NT2/D1 (cell line): ENCODE data around the gene PRM3.

ENCODE experiments used
- DNase-seq: peaks from one replicate; pipeline ENCODE4 v3.0.0-alpha.2; 2011; ENCODE audit warnings: low read depth, low spot score
- H3K27me3 ChIP-seq: 2 replicates; pipeline ENCODE4 v1.6.0; 2011; ENCODE audit warnings: mild to moderate bottlenecking; ENCODE audit not compliant: insufficient read length, insufficient read depth
- H3K36me3 ChIP-seq: 2 replicates; pipeline ENCODE4 v1.6.1; 2011; ENCODE audit warnings: mild to moderate bottlenecking, low read length, mixed read lengths; ENCODE audit not compliant: insufficient read depth, insufficient read length
- H3K4me1 ChIP-seq: 2 replicates; pipeline ENCODE4 v1.5.1; 2011; ENCODE audit not compliant: insufficient read depth, insufficient read length
- H3K4me3 ChIP-seq: 2 replicates; pipeline ENCODE4 v1.5.1; 2011; ENCODE audit warnings: low read depth; ENCODE audit not compliant: insufficient read length
- H3K9ac ChIP-seq: 2 replicates; pipeline ENCODE4 v1.6.0; 2011; ENCODE audit warnings: low read depth; ENCODE audit not compliant: insufficient read length
- H3K9me3 ChIP-seq: 2 replicates; pipeline ENCODE4 v1.5.1; 2011; ENCODE audit warnings: mild to moderate bottlenecking, low read length; ENCODE audit not compliant: insufficient read depth
- SUZ12 ChIP-seq: IDR thresholded peaks from 2 replicates; pipeline ENCODE4 v1.6.1; 2011; ENCODE audit not compliant: insufficient read length, insufficient read depth; ENCODE audit errors: extremely low read depth
- YY1 ChIP-seq: IDR thresholded peaks from 2 replicates; pipeline ENCODE4 v1.6.1; 2011; ENCODE audit not compliant: insufficient read length, insufficient read depth
- ZNF274 ChIP-seq: IDR thresholded peaks from 2 replicates; pipeline ENCODE4 v1.6.1; 2011; ENCODE audit warnings: mild to moderate bottlenecking, low read depth, low read length

PRM3 gene

GRCh38 chr16:11278681-11279628, 5.5 kb upstream of the PRM3 start:
- Histone ChIP-seq H3K9me3 (peaks cover 3% of the 10 kb centered on the region; the same call in 1 of the 2 replicates), H3K4me1 (peaks cover 2% of the 10 kb centered on the region), H3K27me3 (no peaks in the 10 kb centered on the region), H3K36me3 (no peaks in the 10 kb centered on the region), H3K9ac (no peak overlapping the region), H3K4me3 (no peak overlapping the region)
- TF ChIP-seq YY1, result no peak
- TF ChIP-seq ZNF274, result no peak
- TF ChIP-seq SUZ12, result no peak
- DNase-seq, result no peak

GRCh38 chr16:11277607-11278337, 4.3 kb upstream of the PRM3 start:
- no peak for DNase-seq

DNA sequence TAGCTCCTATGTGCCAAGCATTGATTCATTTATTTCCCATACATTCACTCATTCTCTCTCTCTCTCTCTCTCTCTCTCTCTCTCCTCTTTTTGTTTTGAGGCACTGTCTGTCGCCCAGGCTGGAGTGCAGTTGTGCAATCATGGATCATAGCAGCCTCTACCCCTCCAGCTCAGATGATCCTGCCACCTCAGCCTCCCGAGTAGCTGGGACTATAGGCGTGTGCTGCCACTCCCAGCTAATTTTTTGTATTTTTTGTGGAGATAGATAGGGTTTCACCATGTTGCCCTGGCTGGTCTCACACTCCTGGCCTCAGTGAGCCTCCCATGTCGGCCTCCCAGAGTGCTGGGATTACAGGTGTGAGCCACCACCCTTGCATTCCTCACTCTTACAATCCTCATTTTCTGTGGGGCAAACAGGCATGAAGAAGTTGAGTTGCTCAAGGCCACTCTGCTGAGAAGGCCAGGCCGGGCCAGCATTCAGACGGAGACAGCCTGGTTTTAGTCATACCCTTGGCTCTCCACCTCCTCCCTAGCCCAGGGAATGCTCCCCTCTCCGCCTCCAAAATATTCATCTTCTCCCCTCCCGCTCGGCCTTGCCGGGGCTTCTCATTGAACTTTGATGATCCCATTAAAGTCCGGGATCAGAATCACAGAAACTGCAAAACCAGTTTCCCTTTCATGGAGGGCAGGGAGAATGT, 3.6 kb upstream of the PRM3 start:
- Histone ChIP-seq H3K9ac (no peak overlapping the region), H3K4me1 (peaks cover 14% of the 10 kb centered on the region), H3K27me3 (no peaks in the 10 kb centered on the region), H3K9me3 (peaks cover 3% of the 10 kb centered on the region; the same call in 1 of the 2 replicates), H3K36me3 (no peaks in the 10 kb centered on the region), H3K4me3 (no peak overlapping the region)
- DNase-seq, result no peak
- TF ChIP-seq YY1 (no peak), SUZ12 (no peak), ZNF274 (no peak)

More at GRCh38 chr16:11277607-11278337, 4.3 kb upstream of the PRM3 start:
- H3K4me1 ChIP-seq, result peaks cover 8% of the 10 kb centered on the region
- H3K4me3 ChIP-seq, result no peak overlapping the region
- peaks cover 3% of the 10 kb centered on the region; the same call in 1 of the 2 replicates for H3K9me3 ChIP-seq
- no peaks in the 10 kb centered on the region for H3K27me3 ChIP-seq
- TF ChIP-seq SUZ12 (no peak), YY1 (no peak), ZNF274 (no peak)
- H3K9ac ChIP-seq, result no peak overlapping the region
- no peaks in the 10 kb centered on the region for H3K36me3 ChIP-seq

DNA sequence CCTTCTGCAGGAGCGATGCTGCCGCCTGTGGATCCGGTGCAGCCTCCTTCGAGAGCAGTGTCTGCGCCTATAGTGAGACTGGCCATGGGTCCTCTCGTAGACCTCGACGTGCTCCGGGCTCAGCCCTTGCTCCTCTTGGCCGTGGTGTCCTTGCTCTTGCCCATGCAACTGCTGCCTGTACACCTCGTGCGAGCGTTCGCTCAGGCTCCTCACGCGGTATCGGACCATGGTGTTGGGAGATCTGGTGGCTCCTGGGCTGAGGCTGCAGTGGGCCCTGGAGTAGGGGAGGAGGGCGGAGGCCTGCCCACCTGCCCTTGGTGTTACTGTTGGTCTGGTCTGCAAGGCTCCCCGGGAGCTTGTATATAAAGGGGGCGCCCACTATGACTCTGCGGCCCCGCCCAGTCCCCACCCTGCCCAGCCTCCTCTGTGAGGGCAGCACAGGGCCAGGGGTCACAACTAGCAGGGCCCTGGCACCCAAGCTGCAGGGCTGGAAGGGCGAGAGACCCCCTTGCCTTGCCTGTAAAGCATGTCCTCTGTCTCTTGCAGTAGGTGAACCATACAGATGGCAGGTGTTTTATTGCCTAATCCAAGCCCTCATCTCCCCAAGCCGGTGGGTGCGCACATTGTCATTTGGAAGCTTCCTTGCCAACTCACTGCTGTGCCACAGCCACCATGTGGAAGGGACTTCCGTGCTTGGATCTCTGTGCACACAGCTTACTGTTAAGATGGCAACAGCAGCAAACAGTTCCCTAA, 2.9 kb upstream of the PRM3 start, which contains the start of gene PRM2:
PRM2 (minus strand) TSS at position 338 of the 753 bp plus-strand sequence; CDS start at position 228, 110 bp downstream.
- H3K9ac ChIP-seq, result no peak within 1 kb of the TSS
- H3K4me3 ChIP-seq, result no peak within 1 kb of the TSS
- TF ChIP-seq SUZ12, result no peak
- H3K4me1 ChIP-seq, result peaks cover 15% of the 10 kb centered on the region
- peaks cover 3% of the 10 kb centered on the region; the same call in 1 of the 2 replicates for H3K9me3 ChIP-seq
- H3K27me3 ChIP-seq, result no peaks in the 10 kb centered on the region
- DNase-seq, result no peak
- no peaks in the 10 kb centered on the region for H3K36me3 ChIP-seq

DNA sequence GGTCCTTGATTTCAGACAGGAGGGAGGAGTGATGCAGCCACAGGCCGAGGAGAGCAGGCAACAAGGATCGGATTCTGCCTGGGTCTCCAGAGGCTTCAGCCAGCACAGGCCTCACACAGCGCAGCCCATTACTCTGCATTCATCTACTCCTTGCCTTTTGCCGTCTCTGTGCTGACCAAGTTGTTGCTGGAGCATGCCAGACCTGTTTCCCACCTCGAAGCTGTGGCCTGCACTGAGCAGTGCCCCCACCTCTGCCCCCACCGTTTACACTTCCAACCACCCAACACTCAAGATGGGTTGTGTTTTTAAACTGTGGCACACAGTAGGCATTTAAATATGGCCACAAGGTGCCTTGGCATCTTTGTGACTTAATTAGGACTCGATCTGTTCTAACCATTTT, 1.5 kb upstream of the PRM3 start:
- Histone ChIP-seq H3K9me3 (peaks cover 3% of the 10 kb centered on the region; the same call in 1 of the 2 replicates), H3K27me3 (no peaks in the 10 kb centered on the region), H3K36me3 (no peaks in the 10 kb centered on the region), H3K4me1 (peaks cover 15% of the 10 kb centered on the region), H3K4me3 (no peak overlapping the region), H3K9ac (peak overlapping the region; percentile 23)
- TF ChIP-seq YY1 (no peak), SUZ12 (no peak), ZNF274 (no peak)
- no peak for DNase-seq

DNA sequence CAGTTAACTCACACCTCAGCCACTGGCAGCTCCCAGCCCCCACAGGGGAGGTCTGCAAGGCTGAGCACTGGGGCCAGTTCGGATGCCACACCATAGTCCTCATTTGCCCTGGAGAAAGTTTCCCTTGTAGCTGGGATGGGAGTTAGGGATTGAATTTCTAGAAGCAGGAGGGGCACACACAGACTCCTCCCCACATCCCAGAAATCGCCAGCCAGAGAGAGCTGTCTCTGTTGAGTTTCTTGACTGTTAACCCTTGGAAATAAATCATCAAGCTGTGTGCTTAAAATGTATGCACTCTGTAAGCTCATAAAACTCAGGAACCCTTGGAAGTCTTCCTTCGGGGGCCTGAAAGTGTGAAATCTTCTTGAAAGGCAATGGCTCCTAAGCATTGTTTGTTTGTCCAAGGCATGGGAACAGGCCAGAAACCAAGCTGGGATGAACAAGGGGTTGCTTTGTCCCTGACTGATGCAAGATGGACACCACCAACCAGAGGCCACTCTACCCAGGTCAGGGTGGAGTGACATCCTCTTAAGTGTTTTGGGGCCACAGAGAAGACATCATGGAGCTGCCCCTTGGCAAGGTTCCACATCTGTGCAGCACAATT, 394 bp upstream of the PRM3 start:
- no peaks in the 10 kb centered on the region for H3K36me3 ChIP-seq
- H3K4me3 ChIP-seq, result no peak overlapping the region
- H3K4me1 ChIP-seq, result peaks cover 15% of the 10 kb centered on the region
- DNase-seq, result no peak
- TF ChIP-seq SUZ12 (no peak), YY1 (no peak), ZNF274 (no peak)
- H3K9me3 ChIP-seq, result peaks cover 3% of the 10 kb centered on the region; the same call in 1 of the 2 replicates
- H3K9ac ChIP-seq, result no peak overlapping the region
- no peaks in the 10 kb centered on the region for H3K27me3 ChIP-seq
